GM23338 (cell line): Measurements from ENCODE around the gene SLC5A5.

Experiments
- CREB1 ChIP-seq: fragments of 250-450 bp; sonication (Bioruptor Pico); IDR thresholded peaks from 2 replicates; pipeline ENCODE4 v1.5.0; 2020; ENCODE audit warnings: low read depth, mild to moderate bottlenecking, moderate library complexity
- EZH2 ChIP-seq: fragments of 200-600 bp; sonication (generic); IDR thresholded peaks from one replicate; pipeline ENCODE4 v1.8.0; 2017; ENCODE audit warnings: antibody characterized with exemption, mild to moderate bottlenecking, low read depth; ENCODE audit not compliant: unreplicated experiment
- TF ChIP-seq, protein P1 (sequence below), 2 experiments: fragments of 200-600 bp in 1 of 2; sonication (generic) in 1 of 2; conservative IDR thresholded peaks; 2 replicates each; pipeline versions ENCODE4 v1.5.1 to v1.6.1; 2016 to 2017; ENCODE audit warnings: antibody characterized with exemption in 2 of 2, low read depth in 2 of 2, mild to moderate bottlenecking in 2 of 2, moderate library complexity in 1 of 2
- TF ChIP-seq, protein P2 (sequence below): fragments of 250-450 bp; sonication (Bioruptor Pico); IDR thresholded peaks from 2 replicates; pipeline ENCODE4 v1.5.0; 2020; ENCODE audit warnings: mild to moderate bottlenecking, moderate library complexity
- TF ChIP-seq, protein P3 (sequence below): IDR thresholded peaks from one replicate; pipeline ENCODE4 v1.6.1; 2018; ENCODE audit warnings: antibody characterized with exemption; ENCODE audit not compliant: unreplicated experiment

DNA sequence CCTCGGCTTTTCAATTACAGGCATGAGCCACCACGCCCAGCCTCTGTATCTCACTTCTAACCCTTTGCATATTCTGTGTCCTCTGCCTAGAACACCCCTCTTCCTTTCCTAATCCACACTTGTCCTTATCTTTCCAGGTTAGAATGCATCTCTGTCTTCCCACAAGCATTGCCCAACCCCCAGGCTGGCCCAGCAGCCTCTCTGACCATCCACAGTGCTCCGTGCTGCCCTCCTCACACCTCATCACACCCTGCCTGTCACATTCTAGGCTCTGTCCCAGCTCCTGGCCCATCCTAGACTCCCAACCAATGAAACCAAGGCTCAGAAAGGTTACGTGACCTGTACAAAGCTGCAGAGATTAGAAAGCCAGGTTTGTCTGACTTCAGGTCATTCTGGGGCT is 35.2 kb upstream of the SLC5A5 start:
- TF ChIP-seq EZH2 (no peak), CREB1 (CRISPR knock-in tag) (no peak)
- TF ChIP-seq, protein P1, sequence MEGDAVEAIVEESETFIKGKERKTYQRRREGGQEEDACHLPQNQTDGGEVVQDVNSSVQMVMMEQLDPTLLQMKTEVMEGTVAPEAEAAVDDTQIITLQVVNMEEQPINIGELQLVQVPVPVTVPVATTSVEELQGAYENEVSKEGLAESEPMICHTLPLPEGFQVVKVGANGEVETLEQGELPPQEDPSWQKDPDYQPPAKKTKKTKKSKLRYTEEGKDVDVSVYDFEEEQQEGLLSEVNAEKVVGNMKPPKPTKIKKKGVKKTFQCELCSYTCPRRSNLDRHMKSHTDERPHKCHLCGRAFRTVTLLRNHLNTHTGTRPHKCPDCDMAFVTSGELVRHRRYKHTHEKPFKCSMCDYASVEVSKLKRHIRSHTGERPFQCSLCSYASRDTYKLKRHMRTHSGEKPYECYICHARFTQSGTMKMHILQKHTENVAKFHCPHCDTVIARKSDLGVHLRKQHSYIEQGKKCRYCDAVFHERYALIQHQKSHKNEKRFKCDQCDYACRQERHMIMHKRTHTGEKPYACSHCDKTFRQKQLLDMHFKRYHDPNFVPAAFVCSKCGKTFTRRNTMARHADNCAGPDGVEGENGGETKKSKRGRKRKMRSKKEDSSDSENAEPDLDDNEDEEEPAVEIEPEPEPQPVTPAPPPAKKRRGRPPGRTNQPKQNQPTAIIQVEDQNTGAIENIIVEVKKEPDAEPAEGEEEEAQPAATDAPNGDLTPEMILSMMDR (conservative IDR thresholded peaks at IDR 0.05; ENCODE audit: low read depth in 2 of 2), result no peak
- TF ChIP-seq, protein P2, sequence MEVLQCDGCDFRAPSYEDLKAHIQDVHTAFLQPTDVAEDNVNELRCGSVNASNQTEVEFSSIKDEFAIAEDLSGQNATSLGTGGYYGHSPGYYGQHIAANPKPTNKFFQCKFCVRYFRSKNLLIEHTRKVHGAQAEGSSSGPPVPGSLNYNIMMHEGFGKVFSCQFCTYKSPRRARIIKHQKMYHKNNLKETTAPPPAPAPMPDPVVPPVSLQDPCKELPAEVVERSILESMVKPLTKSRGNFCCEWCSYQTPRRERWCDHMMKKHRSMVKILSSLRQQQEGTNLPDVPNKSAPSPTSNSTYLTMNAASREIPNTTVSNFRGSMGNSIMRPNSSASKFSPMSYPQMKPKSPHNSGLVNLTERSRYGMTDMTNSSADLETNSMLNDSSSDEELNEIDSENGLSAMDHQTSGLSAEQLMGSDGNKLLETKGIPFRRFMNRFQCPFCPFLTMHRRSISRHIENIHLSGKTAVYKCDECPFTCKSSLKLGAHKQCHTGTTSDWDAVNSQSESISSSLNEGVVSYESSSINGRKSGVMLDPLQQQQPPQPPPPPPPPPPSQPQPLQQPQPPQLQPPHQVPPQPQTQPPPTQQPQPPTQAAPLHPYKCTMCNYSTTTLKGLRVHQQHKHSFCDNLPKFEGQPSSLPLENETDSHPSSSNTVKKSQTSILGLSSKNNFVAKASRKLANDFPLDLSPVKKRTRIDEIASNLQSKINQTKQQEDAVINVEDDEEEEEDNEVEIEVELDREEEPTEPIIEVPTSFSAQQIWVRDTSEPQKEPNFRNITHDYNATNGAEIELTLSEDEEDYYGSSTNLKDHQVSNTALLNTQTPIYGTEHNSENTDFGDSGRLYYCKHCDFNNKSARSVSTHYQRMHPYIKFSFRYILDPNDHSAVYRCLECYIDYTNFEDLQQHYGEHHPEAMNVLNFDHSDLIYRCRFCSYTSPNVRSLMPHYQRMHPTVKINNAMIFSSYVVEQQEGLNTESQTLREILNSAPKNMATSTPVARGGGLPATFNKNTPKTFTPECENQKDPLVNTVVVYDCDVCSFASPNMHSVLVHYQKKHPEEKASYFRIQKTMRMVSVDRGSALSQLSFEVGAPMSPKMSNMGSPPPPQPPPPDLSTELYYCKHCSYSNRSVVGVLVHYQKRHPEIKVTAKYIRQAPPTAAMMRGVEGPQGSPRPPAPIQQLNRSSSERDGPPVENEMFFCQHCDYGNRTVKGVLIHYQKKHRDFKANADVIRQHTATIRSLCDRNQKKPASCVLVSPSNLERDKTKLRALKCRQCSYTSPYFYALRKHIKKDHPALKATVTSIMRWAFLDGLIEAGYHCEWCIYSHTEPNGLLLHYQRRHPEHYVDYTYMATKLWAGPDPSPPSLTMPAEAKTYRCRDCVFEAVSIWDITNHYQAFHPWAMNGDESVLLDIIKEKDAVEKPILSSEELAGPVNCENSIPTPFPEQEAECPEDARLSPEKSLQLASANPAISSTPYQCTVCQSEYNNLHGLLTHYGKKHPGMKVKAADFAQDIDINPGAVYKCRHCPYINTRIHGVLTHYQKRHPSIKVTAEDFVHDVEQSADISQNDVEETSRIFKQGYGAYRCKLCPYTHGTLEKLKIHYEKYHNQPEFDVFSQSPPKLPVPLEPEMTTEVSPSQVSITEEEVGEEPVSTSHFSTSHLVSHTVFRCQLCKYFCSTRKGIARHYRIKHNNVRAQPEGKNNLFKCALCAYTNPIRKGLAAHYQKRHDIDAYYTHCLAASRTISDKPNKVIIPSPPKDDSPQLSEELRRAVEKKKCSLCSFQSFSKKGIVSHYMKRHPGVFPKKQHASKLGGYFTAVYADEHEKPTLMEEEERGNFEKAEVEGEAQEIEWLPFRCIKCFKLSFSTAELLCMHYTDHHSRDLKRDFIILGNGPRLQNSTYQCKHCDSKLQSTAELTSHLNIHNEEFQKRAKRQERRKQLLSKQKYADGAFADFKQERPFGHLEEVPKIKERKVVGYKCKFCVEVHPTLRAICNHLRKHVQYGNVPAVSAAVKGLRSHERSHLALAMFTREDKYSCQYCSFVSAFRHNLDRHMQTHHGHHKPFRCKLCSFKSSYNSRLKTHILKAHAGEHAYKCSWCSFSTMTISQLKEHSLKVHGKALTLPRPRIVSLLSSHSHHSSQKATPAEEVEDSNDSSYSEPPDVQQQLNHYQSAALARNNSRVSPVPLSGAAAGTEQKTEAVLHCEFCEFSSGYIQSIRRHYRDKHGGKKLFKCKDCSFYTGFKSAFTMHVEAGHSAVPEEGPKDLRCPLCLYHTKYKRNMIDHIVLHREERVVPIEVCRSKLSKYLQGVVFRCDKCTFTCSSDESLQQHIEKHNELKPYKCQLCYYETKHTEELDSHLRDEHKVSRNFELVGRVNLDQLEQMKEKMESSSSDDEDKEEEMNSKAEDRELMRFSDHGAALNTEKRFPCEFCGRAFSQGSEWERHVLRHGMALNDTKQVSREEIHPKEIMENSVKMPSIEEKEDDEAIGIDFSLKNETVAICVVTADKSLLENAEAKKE, result no peak
- TF ChIP-seq, protein P3, sequence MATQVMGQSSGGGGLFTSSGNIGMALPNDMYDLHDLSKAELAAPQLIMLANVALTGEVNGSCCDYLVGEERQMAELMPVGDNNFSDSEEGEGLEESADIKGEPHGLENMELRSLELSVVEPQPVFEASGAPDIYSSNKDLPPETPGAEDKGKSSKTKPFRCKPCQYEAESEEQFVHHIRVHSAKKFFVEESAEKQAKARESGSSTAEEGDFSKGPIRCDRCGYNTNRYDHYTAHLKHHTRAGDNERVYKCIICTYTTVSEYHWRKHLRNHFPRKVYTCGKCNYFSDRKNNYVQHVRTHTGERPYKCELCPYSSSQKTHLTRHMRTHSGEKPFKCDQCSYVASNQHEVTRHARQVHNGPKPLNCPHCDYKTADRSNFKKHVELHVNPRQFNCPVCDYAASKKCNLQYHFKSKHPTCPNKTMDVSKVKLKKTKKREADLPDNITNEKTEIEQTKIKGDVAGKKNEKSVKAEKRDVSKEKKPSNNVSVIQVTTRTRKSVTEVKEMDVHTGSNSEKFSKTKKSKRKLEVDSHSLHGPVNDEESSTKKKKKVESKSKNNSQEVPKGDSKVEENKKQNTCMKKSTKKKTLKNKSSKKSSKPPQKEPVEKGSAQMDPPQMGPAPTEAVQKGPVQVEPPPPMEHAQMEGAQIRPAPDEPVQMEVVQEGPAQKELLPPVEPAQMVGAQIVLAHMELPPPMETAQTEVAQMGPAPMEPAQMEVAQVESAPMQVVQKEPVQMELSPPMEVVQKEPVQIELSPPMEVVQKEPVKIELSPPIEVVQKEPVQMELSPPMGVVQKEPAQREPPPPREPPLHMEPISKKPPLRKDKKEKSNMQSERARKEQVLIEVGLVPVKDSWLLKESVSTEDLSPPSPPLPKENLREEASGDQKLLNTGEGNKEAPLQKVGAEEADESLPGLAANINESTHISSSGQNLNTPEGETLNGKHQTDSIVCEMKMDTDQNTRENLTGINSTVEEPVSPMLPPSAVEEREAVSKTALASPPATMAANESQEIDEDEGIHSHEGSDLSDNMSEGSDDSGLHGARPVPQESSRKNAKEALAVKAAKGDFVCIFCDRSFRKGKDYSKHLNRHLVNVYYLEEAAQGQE, result no peak
